Natural killer cell (primary cell): ENCODE measurements around the gene CEP112. TPM values are rescaled to one million over a fixed set of nuclear protein-coding genes. Genes with fewer than 3 reads are reported as not detected.

Source experiments
- ATAC-seq, 3 donors: fragments of 150-1000 bp in 2 of 3; fragments of 200-7000 bp in 1 of 3; cut with Tn5 transposase; 1 replicate in 1 of 3; 2 replicates in 2 of 3; pipeline ENCODE4 v1.10.0; 2021; ENCODE audit warnings: mild to moderate bottlenecking in 2 of 3, moderate library complexity in 2 of 3
- DNase-seq, 2 donors: peaks; one replicate each; pipeline versions ENCODE4 v3.0.0 to v3.0.0-alpha.2; 2013 to 2021; ENCODE audit warnings: mixed read lengths in 1 of 2
- H3K27ac ChIP-seq: one replicate; pipeline ENCODE4 v1.5.1; 2013; ENCODE audit warnings: mild to moderate bottlenecking, low read length
- H3K27me3 ChIP-seq: one replicate; pipeline ENCODE4 v1.6.1; 2013; ENCODE audit warnings: low read length; ENCODE audit not compliant: control insufficient read depth, insufficient read depth
- H3K36me3 ChIP-seq: one replicate; pipeline ENCODE4 v1.6.1; 2013; ENCODE audit warnings: low read length; ENCODE audit not compliant: control insufficient read depth, insufficient read depth
- H3K4me1 ChIP-seq: one replicate; pipeline ENCODE4 v1.6.1; 2013; ENCODE audit warnings: low read length; ENCODE audit not compliant: control insufficient read depth, insufficient read depth
- H3K4me3 ChIP-seq: one replicate; pipeline ENCODE4 v1.5.1; 2013; ENCODE audit warnings: low read length
- H3K9me3 ChIP-seq: one replicate; pipeline ENCODE4 v1.6.1; 2013; ENCODE audit warnings: low read length; ENCODE audit not compliant: control insufficient read depth, insufficient read depth
- H3K27ac Mint-ChIP-seq, 2 donors: one replicate each; pipeline ENCODE4 v1.8.0; 2022; ENCODE audit warnings: mild to moderate bottlenecking in 2 of 2, mixed read lengths in 2 of 2, moderate library complexity in 1 of 2
- H3K27me3 Mint-ChIP-seq, 2 donors: one replicate each; pipeline ENCODE4 v1.8.0; 2022; ENCODE audit warnings: low read depth in 2 of 2, mixed read lengths in 2 of 2
- H3K36me3 Mint-ChIP-seq: one replicate; pipeline ENCODE4 v1.8.0; 2022; ENCODE audit warnings: mixed read lengths
- H3K4me1 Mint-ChIP-seq, 2 donors: one replicate each; pipeline ENCODE4 v1.8.0; 2022; ENCODE audit warnings: mixed read lengths in 2 of 2
- H3K4me3 Mint-ChIP-seq: one replicate; pipeline ENCODE4 v1.8.0; 2022; ENCODE audit warnings: mild to moderate bottlenecking, moderate library complexity, mixed read lengths
- H3K9me3 Mint-ChIP-seq, 2 donors: one replicate each; pipeline ENCODE4 v1.8.0; 2022; ENCODE audit warnings: mixed read lengths in 2 of 2
- CTCF ChIP-seq: fragments of 200-600 bp; IDR thresholded peaks from one replicate; pipeline ENCODE4 v1.8.0; 2022; ENCODE audit warnings: antibody characterized with exemption
- WGBS: methylation state at CpG from one replicate; pipeline ENCODE4 v1.1.7; 2013; ENCODE audit warnings: missing lambda C conversion rate; ENCODE audit not compliant: insufficient coverage; 5-methylcytosine and 5-hydroxymethylcytosine counted together
- intact Hi-C: fragments of 100-400 bp; cut with micrococcal nuclease; formaldehyde crosslinking; loops from one replicate; pipeline ENCODE4 v1.14.2; 2022
- total RNA-seq, 4 donors: library from RNA; stranded (reverse); fragments of 120-200 nt in 1 of 4; gene quantifications; one replicate each; pipeline versions ENCODE4 v1.2.3 to v1.2.4, GENCODE V29; 2013 to 2022

Gene CEP112
- total RNA-seq, 3 donors from 2014 or later (not counting 1 experiment from before 2014, with no cell fraction given): 0.60 to 1.1 (median 0.85) TPM

- no peak for DNase-seq
- Mint-ChIP-seq H3K9me3 (no peaks in the 10 kb centered on the region), H3K4me1 (no peaks in the 10 kb centered on the region), H3K27me3 (no peaks in the 10 kb centered on the region), H3K27ac (no peak overlapping the region), H3K4me3 (no peak overlapping the region), H3K36me3 (no peaks in the 10 kb centered on the region)
- no peak for TF ChIP-seq CTCF
- Histone ChIP-seq H3K4me1 (no peaks in the 10 kb centered on the region), H3K4me3 (no peak overlapping the region), H3K27me3 (no peaks in the 10 kb centered on the region), H3K36me3 (no peaks in the 10 kb centered on the region), H3K27ac (no peak overlapping the region), H3K9me3 (no peaks in the 10 kb centered on the region)
- 86% methylated on average over 1 of the region's 4 CpGs for WGBS
- intact Hi-C loops: no loop called here
- ATAC-seq: no peak
Measured at GRCh38 chr17:66178642-66179041, 13.3 kb downstream of the CEP112 start.

GRCh38 chr17:66177048-66177447 is 14.9 kb downstream of the CEP112 start:
- intact Hi-C loops: no loop called here
- Histone ChIP-seq H3K4me1 (no peaks in the 10 kb centered on the region), H3K36me3 (no peaks in the 10 kb centered on the region), H3K27me3 (no peaks in the 10 kb centered on the region), H3K27ac (no peak overlapping the region), H3K9me3 (no peaks in the 10 kb centered on the region), H3K4me3 (no peak overlapping the region)
- no peak for TF ChIP-seq CTCF
- H3K27me3 Mint-ChIP-seq: no peaks in the 10 kb centered on the region
- no peak overlapping the region for H3K4me3 Mint-ChIP-seq
- H3K36me3 Mint-ChIP-seq: no peaks in the 10 kb centered on the region
- no peaks in the 10 kb centered on the region for H3K4me1 Mint-ChIP-seq
- H3K27ac Mint-ChIP-seq: no peak overlapping the region
- DNase-seq (no peak), ATAC-seq (no peak)
- no peaks in the 10 kb centered on the region for H3K9me3 Mint-ChIP-seq

- no peak for TF ChIP-seq CTCF
- intact Hi-C loops: no loop called here
- Histone ChIP-seq H3K9me3 (no peaks in the 10 kb centered on the region), H3K4me3 (no peak overlapping the region), H3K4me1 (no peaks in the 10 kb centered on the region), H3K27ac (no peak overlapping the region), H3K36me3 (no peaks in the 10 kb centered on the region), H3K27me3 (no peaks in the 10 kb centered on the region)
- H3K4me1 Mint-ChIP-seq: no peaks in the 10 kb centered on the region
- ATAC-seq (no peak), DNase-seq (no peak)
- H3K9me3 Mint-ChIP-seq: no peaks in the 10 kb centered on the region
- WGBS: no CpG with 5 or more reads among the region's 1 CpG
- no peaks in the 10 kb centered on the region for H3K27me3 Mint-ChIP-seq
- H3K27ac Mint-ChIP-seq: no peak overlapping the region
- H3K4me3 Mint-ChIP-seq: no peak overlapping the region
- H3K36me3 Mint-ChIP-seq: no peaks in the 10 kb centered on the region
Measured at GRCh38 chr17:66175892-66176291, 16.0 kb downstream of the CEP112 start.

- no peaks in the 10 kb centered on the region for H3K9me3 ChIP-seq
- Mint-ChIP-seq H3K27me3 (no peaks in the 10 kb centered on the region), H3K9me3 (no peaks in the 10 kb centered on the region), H3K36me3 (no peaks in the 10 kb centered on the region), H3K4me1 (no peaks in the 10 kb centered on the region), H3K4me3 (no peak overlapping the region), H3K27ac (no peak overlapping the region)
- DNase-seq (no peak), ATAC-seq (no peak)
- 73% methylated on average over 2 of the region's 2 CpGs for WGBS
- no peaks in the 10 kb centered on the region for H3K27me3 ChIP-seq
- H3K4me1 ChIP-seq: no peaks in the 10 kb centered on the region
- intact Hi-C loops: no loop called here
- no peak overlapping the region for H3K4me3 ChIP-seq
- H3K36me3 ChIP-seq: no peaks in the 10 kb centered on the region
- no peak for TF ChIP-seq CTCF
- no peak overlapping the region for H3K27ac ChIP-seq
Measured at GRCh38 chr17:66172691-66173223, 19.2 kb downstream of the CEP112 start.
